ENCODE data around the gene GOPC. TPM values are rescaled to one million over a fixed set of nuclear protein-coding genes. Genes with fewer than 3 reads are reported as not detected.

GOPC gene
- total RNA-seq, 1 experiment from 2014 or later: 18.7 TPM

GRCh38 chr6:117530467-117531242, 71.7 kb downstream of the GOPC start (continued):
- TF ChIP-seq CTCF (IDR thresholded peaks at IDR 0.05): no peak
- no peak for TF ChIP-seq NFATC4 (CRISPR knock-in tag; IDR thresholded peaks at IDR 0.05)
- TF ChIP-seq USF1 (CRISPR knock-in tag; IDR thresholded peaks at IDR 0.05): no peak
- TF ChIP-seq ESRRA (CRISPR knock-in tag; IDR thresholded peaks at IDR 0.05; ENCODE audit: borderline replicate concordance): no peak
- no peak for TF ChIP-seq ZNF263 (CRISPR knock-in tag; IDR thresholded peaks at IDR 0.05; ENCODE audit: low read depth)

GRCh38 chr6:117525607-117526006, 76.7 kb downstream of the GOPC start:
- Mint-ChIP-seq H3K4me1 (peaks cover 10% of the 10 kb centered on the region), H3K27ac (no peak overlapping the region; the same call in 1 of the 2 replicates), H3K9me3 (no peaks in the 10 kb centered on the region), H3K27me3 (ENCODE audit: low read depth) (no peaks in the 10 kb centered on the region), H3K36me3 (no peaks in the 10 kb centered on the region), H3K4me3 (no peak overlapping the region)
- TF ChIP-seq ZBTB21 (CRISPR knock-in tag; IDR thresholded peaks at IDR 0.05; ENCODE audit: borderline replicate concordance) (no peak), CBFB (CRISPR knock-in tag; IDR thresholded peaks at IDR 0.05; ENCODE audit: low read depth) (no peak), STAT6 (CRISPR knock-in tag; conservative IDR thresholded peaks at IDR 0.05; ENCODE audit: low read depth) (no peak), SP1 (CRISPR knock-in tag; conservative IDR thresholded peaks at IDR 0.05) (no peak), FOXK1 (CRISPR knock-in tag; IDR thresholded peaks at IDR 0.05) (no peak), HMGA2 (CRISPR knock-in tag; IDR thresholded peaks at IDR 0.05) (no peak), TEAD1 (CRISPR knock-in tag; IDR thresholded peaks at IDR 0.05) (no peak), IRF2 (CRISPR knock-in tag; IDR thresholded peaks at IDR 0.05; ENCODE audit: borderline replicate concordance, low read depth) (no peak), NFATC4 (CRISPR knock-in tag; IDR thresholded peaks at IDR 0.05) (no peak), PRRX2 (CRISPR knock-in tag; IDR thresholded peaks at IDR 0.05) (no peak), ZNF121 (CRISPR knock-in tag; IDR thresholded peaks at IDR 0.05) (no peak)
- ATAC-seq: no peak
- ChIA-PET POLR2A (no interaction called here), CTCF (interaction anchor here (1.9 kb wide), 1 partner anchor 47 kb away, joined by 4 read pairs; no protein-coding TSS in a partner anchor)
- no peak for DNase-seq (ENCODE audit: low spot score)

- POLR2A ChIA-PET: no interaction called here
Observed at GRCh38 chr6:117521791-117522502, 80.4 kb downstream of the GOPC start.

More at GRCh38 chr6:117521791-117522502, 80.4 kb downstream of the GOPC start:
- no peak for TF ChIP-seq ZNF138 (CRISPR knock-in tag; conservative IDR thresholded peaks at IDR 0.05)
- TF ChIP-seq AR (CRISPR knock-in tag; IDR thresholded peaks at IDR 0.05): no peak
- TF ChIP-seq ATF3 (CRISPR knock-in tag; conservative IDR thresholded peaks at IDR 0.05): no peak
- no peak for TF ChIP-seq PRRX2 (CRISPR knock-in tag; IDR thresholded peaks at IDR 0.05)
- TF ChIP-seq E2F4 (CRISPR knock-in tag; IDR thresholded peaks at IDR 0.05; ENCODE audit: borderline replicate concordance, low read depth): no peak
- no peak for TF ChIP-seq FOXP1 (CRISPR knock-in tag; IDR thresholded peaks at IDR 0.05; ENCODE audit: borderline replicate concordance)
- no peak for TF ChIP-seq SP1 (CRISPR knock-in tag; conservative IDR thresholded peaks at IDR 0.05)
- no peak for TF ChIP-seq RORB (CRISPR knock-in tag; IDR thresholded peaks at IDR 0.05)
- TF ChIP-seq IRF1 (CRISPR knock-in tag; IDR thresholded peaks at IDR 0.05): no peak
- DNase-seq (ENCODE audit: low spot score): no peak
- H3K9me3 Mint-ChIP-seq: peaks cover 12% of the 10 kb centered on the region
- ATAC-seq: no peak
- peaks cover 15% of the 10 kb centered on the region for H3K4me1 Mint-ChIP-seq
- CTCF ChIA-PET: no interaction called here
- no peak overlapping the region for H3K27ac Mint-ChIP-seq
- H3K36me3 Mint-ChIP-seq: peaks cover 11% of the 10 kb centered on the region
- H3K4me3 Mint-ChIP-seq: no peak overlapping the region
- no peaks in the 10 kb centered on the region for H3K27me3 Mint-ChIP-seq (ENCODE audit: low read depth)
